HG03025 (cell line): ENCODE data around the gene TMEM184B.
"Not testable (repeated sequence)": the region's sequence is repeated elsewhere in the genome, so short reads cannot be mapped to it uniquely, and the experiment has no call there.

Experiments
- ATAC-seq: cut with Tn5 transposase; IDR thresholded peaks from one replicate; pipeline ENCODE4 v1.9.1; 2021; ENCODE audit warnings: mild to moderate bottlenecking, moderate library complexity; ENCODE audit not compliant: unreplicated experiment, low FRiP score

TMEM184B gene

DNA sequence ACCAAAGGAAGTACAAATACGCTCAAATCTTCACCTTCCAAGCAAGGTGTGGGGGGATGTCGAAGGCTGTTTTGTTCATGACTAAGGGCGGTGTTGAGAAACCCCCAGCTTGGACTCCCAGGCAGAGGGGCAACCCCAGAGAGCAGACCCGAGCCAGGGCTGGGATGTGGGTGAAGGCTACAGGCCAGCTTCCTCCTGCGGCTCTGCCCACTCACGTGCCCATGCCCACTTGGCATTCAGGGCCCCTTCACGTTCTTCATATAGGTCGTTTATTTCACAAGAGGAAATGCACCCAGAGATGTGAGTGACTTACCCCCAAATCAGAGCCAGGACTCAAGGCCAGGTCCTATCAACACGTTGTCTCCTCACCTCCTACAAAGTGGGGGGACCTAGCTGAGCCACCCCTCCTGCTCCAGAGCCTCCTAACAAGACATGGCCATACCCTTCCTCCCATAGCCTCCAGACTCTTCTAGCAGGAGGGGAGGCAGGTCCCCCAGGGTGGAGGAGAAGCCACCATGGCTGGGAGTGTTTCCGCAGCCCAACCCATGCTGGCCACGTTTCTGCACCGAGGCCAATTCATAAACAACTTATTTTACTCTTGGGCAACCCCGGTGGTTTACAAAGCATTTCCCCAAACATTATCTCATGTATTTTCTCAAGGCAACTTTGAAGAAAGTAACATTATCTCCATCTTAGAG lies 22.0 kb downstream of the TMEM184B start:
- ATAC-seq = no peak

DNA sequence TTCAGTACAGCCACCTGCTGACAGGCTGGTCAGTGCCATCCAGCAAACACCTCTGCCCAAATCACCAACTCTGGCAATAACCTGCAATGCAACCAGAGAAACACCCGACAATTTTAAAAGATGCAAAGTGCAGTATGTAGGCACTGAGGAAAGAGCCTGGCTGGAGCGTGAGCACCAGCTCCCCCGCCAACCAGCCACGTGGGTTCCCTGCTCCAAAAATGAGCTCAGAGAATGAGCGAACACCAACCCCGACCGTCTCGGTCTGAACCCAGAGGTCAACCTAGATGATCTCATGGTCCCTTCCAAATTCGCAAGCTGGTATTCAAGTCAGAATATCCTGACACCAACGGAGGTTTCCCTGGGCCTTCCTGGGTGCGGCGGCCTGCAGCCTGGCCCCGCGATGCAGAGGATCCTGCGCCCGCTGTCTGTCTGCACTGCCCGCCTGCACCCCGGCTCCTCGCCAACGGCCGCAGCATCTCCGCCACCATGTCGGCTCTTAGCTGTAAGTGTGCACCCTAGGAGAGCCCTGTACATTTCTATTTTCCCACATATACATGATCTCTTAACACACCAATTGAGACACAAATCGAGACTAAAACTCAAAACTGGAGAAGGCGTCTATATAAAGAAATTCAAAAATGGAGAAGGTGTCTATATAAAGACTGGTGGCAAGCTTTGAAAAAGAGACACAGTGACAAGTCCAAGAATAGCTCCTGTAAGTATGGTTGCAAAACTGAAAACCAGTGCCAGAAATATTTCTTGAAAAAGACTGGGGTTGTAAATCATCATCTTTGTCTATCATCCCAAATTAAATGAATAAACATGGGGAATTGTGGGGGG lies 22.8 kb downstream of the TMEM184B start:
- ATAC-seq = no peak

DNA sequence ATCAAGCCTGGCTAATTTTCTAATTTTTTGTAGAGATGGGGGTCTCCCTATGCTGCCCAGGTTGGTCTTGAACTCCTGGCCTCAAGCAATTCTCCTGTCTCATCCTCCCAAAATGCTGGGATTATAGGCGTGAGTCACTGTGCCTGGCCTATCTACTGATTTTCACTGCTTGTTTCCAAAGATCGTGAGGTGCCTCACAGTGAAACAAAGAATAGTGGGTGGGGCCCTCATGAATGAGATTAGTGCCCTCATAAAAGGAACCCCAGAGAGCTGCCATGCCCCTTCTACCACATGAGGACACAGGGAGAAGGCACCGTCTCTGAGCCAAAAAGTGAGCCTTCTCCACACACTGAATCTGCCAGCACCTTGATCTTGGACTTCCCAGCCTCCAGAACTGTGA lies 23.5 kb downstream of the TMEM184B start:
- ATAC-seq = no peak

DNA sequence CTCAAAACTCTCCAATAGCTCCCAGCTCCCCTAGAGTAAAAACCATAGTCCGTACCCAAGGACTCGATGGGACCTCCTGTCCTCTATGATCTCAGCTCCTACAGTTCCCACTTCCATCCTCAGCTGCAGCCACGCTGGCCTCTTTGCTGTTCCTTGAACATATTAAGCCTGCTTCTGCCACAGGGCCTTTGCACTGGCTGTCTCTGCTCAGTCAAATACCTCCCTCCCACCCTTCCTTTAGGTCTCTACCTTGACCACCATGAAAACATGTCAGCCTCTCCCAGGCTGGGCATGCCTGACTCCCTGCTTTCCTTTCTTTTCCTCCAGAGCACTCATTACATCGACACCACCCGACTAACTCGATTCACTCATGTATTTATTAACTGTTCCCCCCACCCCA lies 24.5 kb downstream of the TMEM184B start:
- no peak for ATAC-seq

DNA sequence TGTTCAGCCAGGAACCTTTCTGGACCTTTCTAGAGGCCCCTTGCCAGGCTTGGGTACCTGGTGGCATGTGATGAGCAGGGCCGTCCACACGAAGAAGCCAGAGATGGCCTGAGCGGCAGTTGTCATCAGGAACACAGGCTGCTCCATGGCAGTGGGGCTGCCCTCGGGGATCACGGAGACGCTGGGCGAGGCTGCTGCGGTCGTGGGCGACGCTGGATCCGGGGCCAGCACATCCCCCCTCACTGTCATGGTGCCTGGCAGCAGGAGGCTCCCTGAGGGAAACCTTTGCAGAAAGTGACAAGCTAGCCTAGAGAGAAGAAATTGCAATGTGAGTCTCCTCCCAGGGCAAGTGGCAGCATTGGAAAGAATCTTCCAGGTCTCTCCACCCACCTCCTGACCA lies 25.1 kb downstream of the TMEM184B start:
- ATAC-seq = no peak

DNA sequence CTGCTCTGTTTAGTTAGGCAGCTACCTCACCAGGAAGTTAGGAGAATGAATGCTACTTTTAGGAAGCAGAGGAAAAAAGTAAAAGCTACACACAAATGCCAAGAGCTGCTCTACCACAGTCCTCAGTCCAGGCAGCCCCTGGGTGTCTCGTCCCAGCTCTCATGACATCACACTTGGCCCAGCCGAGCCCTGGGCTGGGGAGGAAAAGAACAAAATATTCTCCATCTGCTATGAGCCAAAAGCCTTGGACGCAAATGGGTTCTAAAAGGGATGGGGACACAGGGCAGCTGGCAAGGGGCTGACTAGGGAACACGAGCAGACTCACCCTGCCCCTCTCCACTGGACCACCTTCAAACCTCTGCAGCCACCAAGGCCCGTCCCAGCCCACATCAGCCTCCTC lies 26.1 kb downstream of the TMEM184B start:
- ATAC-seq = no peak

DNA sequence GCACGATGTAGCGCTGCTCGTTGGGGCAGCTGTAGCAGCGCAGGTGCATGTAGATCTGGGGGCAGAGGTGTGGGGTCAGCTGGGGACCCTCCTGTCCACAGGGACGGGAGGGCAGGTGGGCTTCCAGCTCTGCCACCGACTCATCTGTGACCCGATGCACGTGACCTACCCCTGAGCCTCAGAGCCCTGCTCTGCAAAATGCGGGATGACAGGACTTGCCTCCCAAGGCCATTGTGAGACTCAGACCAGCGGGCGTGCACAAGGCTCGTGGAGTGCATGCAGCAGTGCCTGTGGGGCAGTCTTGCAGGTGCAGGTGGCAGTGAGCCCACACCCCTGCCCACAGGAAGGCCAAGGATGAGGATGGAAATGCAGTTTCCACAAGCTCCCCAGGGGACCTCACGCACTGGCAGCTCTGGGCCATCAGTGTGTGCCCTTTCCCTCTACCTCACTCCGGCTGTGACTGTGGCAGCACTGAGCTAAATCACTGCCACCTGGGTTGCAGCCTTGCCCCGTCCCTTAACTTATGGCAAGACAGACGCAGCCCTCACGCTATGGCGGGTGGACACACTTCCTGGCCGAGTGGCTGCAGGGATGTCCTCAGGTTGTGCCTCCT lies 26.7 kb downstream of the TMEM184B start:
- no peak for ATAC-seq

DNA sequence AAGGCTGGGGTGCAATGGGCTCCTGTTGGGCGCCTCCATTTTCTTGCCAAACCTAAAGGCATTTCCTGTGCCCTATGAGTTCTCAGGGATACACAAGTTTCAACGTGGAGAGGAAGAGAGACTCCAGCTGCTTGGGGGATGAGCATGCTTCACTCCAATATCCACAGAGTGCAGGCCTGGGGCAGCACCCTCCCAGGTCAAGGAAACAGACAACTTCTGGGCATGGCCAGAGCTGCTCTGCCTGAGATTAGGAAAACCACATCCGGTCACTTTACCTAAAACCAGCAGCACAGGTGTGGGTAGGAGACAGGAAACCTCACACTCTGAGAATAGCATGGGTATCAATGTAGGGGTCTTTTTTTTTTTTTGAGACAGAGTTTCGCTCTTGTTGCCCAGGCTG lies 28.7 kb downstream of the TMEM184B start:
- no peak for ATAC-seq

DNA sequence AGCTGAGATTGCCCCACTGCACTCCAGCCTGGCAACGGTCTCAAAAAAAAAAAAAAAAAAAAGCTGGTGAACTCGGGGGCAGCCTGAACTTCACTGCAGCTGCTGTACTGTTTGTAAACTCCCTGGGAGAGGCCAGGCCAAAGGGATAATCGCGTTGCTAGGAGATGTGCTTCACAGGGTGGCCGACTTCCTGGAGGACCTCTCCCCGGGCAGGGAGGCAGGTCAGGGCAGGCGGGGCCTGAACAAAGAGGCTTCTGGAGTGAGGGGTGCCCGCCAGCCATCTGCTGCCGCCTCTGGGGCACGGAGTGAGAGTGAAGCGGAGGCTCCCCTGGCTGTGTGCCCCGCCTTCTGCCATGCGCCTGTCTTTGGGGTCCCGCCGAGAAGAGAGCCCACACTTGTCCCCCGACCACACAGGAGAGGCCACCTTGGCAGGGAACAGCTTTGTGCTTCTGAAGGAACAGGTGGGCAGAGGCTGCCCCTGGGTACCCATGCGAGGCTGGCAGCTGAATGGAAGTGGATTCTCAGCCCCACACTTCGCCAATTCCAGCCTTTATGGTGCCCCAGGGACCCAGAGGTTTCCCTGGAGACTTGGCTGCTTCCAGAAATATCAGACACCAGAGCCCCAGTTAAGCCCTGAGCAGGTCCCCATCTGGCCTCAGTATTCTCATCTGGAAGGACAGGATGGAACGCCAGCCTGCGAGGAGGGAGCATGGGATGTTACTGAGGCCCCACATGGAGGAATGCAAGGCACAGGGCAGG lies 29.6 kb downstream of the TMEM184B start:
- no peak for ATAC-seq

DNA sequence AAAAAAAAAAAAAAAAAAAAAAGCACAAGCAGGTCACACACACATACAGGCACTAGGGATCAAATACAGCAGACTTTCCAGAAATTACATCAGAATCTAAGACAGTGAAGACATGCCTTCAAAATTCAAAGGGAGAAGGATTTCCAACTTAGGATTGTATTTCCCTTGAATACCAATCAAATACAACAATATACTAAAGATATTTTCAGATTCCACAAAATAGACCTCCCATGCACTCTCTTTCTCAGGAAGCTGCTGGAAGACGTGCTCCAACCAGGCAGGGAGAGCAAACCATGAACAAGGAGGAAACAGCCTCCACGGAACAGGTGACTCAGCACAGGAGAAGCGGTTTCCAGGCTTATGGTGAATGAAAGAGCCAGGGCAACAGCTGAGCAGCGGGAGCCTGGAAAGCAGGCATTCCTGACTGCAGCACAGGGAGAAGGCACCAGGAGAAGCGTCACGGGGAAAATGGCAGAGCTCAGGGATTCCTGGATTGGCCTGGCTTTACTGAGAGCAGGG lies 32.0 kb downstream of the TMEM184B start:
- no peak for ATAC-seq

DNA sequence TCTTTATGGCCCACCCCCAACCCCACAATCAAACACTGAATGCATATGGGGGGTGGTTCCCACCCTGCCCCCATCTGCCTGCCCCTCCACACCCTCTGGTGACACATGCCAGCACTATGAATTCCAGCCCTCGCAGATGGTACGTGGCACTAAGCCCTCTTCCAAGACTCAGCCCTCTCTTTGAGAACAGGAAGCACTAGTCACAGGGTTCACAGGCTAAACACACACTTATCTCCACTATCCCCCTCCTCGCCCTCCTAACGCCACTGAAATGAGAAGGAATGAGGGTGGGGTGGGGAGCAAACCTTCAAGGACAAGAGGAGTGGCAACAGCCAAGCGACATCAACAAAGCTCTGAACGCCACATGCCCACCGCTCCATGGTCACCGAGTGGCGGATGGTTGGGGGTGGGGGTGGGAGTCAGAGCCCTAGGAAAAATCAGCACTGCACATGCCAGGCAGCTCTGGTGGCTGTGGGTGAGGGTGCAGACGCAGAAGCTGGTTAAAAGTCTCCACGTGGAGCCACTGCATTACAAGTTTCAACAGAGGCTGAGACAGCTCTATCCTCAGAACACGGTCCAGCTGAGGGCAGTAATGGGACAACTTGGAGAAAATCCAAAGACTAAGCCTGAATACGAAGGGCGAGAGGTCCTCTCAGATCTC lies 33.6 kb downstream of the TMEM184B start:
- no peak for ATAC-seq

DNA sequence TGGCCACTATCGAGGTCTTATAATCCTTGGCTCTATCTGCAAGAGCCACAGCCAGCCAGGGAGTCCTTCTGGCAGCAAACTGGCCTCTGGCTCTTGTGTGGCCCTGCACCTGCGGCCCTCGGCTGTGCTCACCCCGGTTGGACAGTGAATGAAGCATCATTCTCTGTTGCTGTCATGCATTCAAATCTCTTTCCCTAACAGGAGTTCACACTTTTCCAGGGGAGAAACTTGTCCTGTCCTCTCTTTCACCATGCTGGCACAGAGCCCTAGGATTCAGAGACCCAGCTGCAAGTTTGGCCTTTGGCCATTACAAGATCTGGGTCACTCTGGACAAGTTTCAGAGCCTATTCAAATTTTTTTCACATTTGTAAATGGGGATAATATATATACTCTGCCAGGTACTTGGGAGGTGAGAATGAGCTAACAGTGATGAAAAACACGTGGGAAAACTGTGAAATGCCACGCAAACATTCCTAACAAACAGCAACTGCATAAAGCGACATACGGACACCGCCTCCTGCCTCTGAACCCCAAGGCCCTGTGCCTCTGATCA lies 34.2 kb downstream of the TMEM184B start:
- ATAC-seq = no peak

DNA sequence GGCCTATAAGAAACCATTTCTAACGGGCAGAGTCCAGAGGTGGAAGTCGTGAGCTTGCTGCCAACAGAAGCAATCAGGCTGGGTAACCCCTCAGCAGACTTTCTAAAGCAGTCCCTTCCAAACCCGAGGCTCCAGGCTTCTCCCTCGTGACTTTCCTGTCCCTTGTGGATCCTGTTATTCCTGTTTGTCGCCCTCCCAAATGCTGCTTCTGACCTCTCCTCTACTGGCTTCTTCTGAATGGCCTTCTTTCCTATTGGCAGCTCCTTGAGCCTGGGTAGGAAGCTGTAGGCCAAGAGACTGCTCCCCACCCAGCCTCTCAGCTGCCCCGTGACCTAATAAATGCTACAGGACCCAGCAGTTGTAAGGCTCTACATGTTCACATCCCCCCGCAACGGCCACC lies 36.0 kb downstream of the TMEM184B start:
- no peak for ATAC-seq

DNA sequence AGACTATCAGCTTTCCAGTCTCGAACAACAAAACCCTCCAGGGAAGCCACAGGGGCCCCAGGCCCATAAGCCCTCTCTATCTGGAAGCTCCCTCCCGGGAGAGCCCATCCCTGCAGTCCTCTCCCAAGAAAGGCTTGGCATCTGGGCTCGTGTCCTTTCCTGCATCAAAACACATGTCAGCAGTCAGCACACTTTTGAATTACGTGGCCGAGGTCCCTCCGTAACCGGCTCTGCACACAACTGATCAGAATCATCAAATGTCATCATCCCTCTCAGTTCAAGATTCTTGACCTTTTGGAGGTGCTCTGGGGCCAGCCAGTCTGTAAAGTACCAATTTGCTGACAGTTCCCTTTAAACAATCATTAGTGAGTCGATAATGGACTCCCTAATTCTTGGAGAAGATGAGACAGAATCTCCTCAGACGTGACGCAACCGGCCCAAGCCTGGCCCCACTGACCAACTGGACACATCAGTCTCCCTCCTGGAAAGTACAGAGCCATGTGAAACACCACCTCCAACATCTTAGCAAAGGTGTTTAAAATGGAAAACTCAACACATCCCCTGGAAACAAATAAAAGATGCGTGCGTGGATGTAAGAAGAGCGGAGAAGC lies 37.5 kb downstream of the TMEM184B start:
- no peak for ATAC-seq

DNA sequence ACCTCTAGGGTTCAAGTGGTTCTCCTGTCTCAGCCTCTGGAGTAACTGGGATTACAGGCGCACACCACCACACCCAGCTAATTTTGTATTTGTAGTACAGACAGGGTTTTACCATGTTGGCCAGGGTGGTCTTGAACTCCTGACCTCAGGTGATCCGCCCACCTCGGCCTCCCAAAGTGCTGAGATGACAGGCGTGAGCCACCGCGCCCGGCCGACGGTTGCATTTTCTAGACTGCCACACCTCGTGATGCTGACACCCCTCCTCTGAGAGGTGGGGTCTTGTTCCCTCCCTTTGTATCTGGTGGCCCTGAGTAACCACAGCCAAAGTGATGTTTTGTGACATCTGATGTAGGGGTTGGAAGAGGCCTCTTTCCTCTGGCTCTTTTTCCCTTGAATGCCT lies 39.0 kb downstream of the TMEM184B start:
- not testable (repeated sequence) for ATAC-seq

DNA sequence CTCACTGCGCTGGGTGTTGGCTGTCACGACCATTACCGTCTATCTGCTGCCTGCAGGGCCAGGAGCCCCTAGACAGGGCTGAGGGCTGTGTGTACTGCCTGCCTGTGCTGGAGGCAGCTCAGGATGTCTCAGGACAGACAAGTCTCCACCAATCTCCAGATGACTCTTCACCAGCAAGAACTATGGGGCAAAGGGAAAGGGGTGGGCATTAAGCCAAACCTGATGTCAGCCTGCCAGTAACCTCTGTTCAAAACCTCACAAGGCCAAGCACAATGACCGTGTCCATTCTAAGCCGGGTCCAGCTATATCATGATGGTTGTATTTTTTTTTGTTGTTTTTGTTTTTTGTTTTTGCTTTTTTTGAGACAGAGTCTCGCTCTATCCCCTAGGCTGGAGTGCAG lies 39.4 kb downstream of the TMEM184B start:
- no peak for ATAC-seq

DNA sequence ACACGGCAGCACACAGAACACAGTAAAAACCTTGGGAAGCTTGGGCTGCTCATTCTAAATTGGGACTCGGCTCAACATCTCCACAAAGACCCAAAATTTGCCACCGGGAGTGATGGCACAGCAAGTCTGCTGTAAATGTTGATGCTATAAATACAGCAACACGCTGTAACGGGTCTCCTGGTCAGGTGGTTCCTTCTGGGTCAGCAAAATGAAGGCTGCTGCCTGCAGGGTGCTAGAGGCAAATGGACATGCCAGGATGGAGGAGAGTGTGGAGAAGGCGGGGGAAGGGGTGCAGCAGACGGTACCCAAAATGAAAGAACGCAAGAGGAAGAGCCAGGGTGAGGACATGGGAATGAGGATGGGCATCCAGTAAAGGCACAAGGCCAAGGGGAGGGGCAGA lies 40.6 kb downstream of the TMEM184B start:
- ATAC-seq = no peak

DNA sequence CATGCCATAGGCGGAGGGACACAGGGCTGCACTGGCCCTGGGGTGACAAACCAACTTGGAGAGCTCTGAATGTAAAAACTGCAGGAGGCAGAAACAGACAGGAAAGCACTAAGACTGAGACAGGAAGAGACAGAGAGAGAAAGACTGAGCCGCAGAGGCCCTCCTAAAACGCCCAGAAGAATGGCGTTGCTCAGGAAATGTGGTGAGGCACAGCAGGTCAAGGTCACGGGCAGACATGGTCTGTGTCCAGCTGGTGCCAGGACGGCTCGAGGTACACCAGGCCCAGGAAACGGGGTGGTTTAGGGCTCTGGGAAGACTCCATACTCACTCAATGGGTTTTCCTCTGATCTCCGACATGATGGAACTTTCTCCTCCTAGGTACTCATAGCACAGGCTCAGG lies 41.9 kb downstream of the TMEM184B start:
- no peak for ATAC-seq

DNA sequence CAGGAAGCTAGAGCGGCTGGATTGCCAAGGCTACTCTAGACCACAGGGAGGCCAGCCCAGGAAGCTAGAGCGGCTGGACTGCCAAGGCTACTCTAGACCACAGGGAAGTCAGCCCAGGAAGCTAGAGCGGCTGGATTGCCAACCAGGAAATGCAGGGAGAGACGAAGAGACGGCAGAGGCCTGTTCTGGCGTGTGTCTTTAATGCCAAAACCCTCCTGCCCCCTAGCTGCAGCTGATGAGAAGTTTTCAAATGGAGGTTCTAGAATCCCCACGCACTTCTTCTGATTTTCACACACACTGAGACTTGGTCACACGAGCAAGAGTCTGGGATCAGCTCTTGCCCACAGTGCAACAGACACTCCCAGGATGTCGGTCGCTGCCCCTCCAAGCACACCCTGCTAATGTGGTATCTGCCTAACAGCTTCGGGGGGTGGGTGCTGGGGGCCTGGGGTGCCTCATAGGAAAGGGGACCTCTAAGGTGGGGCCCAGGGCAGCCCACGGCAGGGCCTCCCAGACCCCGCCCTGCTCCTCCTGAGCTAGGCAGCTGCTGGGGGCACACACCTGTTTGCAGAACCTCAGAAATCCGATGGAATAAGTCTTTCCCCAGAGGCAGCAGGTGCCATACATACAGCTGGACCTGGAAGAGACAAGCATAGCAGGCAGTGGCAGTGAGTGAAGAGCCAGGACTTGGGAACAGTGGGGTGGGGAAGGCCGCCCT lies 42.5 kb downstream of the TMEM184B start:
- no peak for ATAC-seq
